Skeletal muscle satellite cell (primary cell): ENCODE measurements around the gene CFP. TPM values are rescaled to one million over a fixed set of nuclear protein-coding genes. Genes with fewer than 3 reads are reported as not detected.

Experiments used
- H3K27me3 ChIP-seq: 2 replicates; pipeline ENCODE4 v1.7.0; 2013; ENCODE audit warnings: low read length; ENCODE audit not compliant: control insufficient read depth, insufficient read depth
- H3K36me3 ChIP-seq: 2 replicates; pipeline ENCODE4 v1.7.0; 2013; ENCODE audit warnings: mild to moderate bottlenecking, control low read depth, low read length; ENCODE audit not compliant: insufficient read depth
- H3K4me1 ChIP-seq: 2 replicates; pipeline ENCODE4 v1.7.0; 2013; ENCODE audit warnings: low read length; ENCODE audit not compliant: control insufficient read depth, insufficient read depth
- H3K4me2 ChIP-seq: 2 replicates; pipeline ENCODE4 v1.7.0; 2013; ENCODE audit warnings: mild to moderate bottlenecking, low read length
- H3K4me3 ChIP-seq: 2 replicates; pipeline ENCODE4 v1.7.0; 2013; ENCODE audit warnings: low read length
- H3K9ac ChIP-seq: 2 replicates; pipeline ENCODE4 v1.7.0; 2013; ENCODE audit warnings: mild to moderate bottlenecking, low read depth, low read length, moderate library complexity
- H3K9me3 ChIP-seq: replicated peaks from 2 replicates; pipeline ENCODE4 v1.7.0; 2013; ENCODE audit warnings: mild to moderate bottlenecking, control low read depth, low read length
- small RNA-seq: library from RNA; depleted of rRNA; stranded (forward); fragments of <200 nt; gene quantifications from one replicate; pipeline ENCODE3, GENCODE V24; 2012

CFP gene

GRCh38 chrX:47579537-47579936 is 50.2 kb downstream of the CFP start:
- H3K9me3 ChIP-seq, result no peaks in the 10 kb centered on the region

GRCh38 chrX:47578692-47579091 is 51.0 kb downstream of the CFP start:
- H3K27me3 ChIP-seq, result no peaks in the 10 kb centered on the region
- no peaks in the 10 kb centered on the region for H3K9me3 ChIP-seq
- H3K4me1 ChIP-seq, result peaks cover 31% of the 10 kb centered on the region
- no peak overlapping the region for H3K4me2 ChIP-seq
- H3K36me3 ChIP-seq, result peaks cover 6% of the 10 kb centered on the region
- H3K4me3 ChIP-seq, result no peak overlapping the region
- H3K9ac ChIP-seq, result no peak overlapping the region

More at GRCh38 chrX:47579537-47579936, 50.2 kb downstream of the CFP start:
- H3K9ac ChIP-seq, result no peak overlapping the region
- peak overlapping the region; percentile 42 for H3K4me2 ChIP-seq
- no peak overlapping the region for H3K4me3 ChIP-seq
- H3K4me1 ChIP-seq, result peaks cover 32% of the 10 kb centered on the region
- H3K36me3 ChIP-seq, result peaks cover 8% of the 10 kb centered on the region
- H3K27me3 ChIP-seq, result no peaks in the 10 kb centered on the region

GRCh38 chrX:47577901-47578300 is 51.8 kb downstream of the CFP start:
- Histone ChIP-seq H3K9ac (no peak overlapping the region), H3K27me3 (no peaks in the 10 kb centered on the region), H3K4me3 (no peak overlapping the region), H3K36me3 (no peaks in the 10 kb centered on the region), H3K4me2 (no peak overlapping the region), H3K9me3 (no peaks in the 10 kb centered on the region), H3K4me1 (peaks cover 39% of the 10 kb centered on the region)

- Histone ChIP-seq H3K27me3 (no peaks in the 10 kb centered on the region), H3K9me3 (no peaks in the 10 kb centered on the region), H3K36me3 (peaks cover under 1% of the 10 kb centered on the region), H3K9ac (no peak overlapping the region), H3K4me3 (no peak overlapping the region), H3K4me1 (peaks cover 41% of the 10 kb centered on the region), H3K4me2 (no peak overlapping the region)
Observed at GRCh38 chrX:47577424-47577823, 52.3 kb downstream of the CFP start.

- H3K9ac ChIP-seq, result no peak overlapping the region
- H3K4me1 ChIP-seq, result peaks cover 35% of the 10 kb centered on the region
- H3K27me3 ChIP-seq, result no peaks in the 10 kb centered on the region
- H3K9me3 ChIP-seq, result no peaks in the 10 kb centered on the region
- peaks cover 11% of the 10 kb centered on the region for H3K36me3 ChIP-seq
- no peak overlapping the region for H3K4me3 ChIP-seq
- no peak overlapping the region for H3K4me2 ChIP-seq
Observed at GRCh38 chrX:47576021-47576898, 53.5 kb downstream of the CFP start.

- Histone ChIP-seq H3K9ac (no peak overlapping the region), H3K9me3 (no peaks in the 10 kb centered on the region), H3K4me1 (peaks cover 35% of the 10 kb centered on the region), H3K4me2 (no peak overlapping the region), H3K4me3 (no peak overlapping the region), H3K36me3 (peaks cover 16% of the 10 kb centered on the region), H3K27me3 (no peaks in the 10 kb centered on the region)
Observed at GRCh38 chrX:47574547-47575301, 55.0 kb downstream of the CFP start.

- Histone ChIP-seq H3K36me3 (peaks cover 17% of the 10 kb centered on the region), H3K27me3 (no peaks in the 10 kb centered on the region), H3K4me3 (no peak overlapping the region), H3K4me2 (no peak overlapping the region), H3K9ac (no peak overlapping the region), H3K4me1 (peaks cover 30% of the 10 kb centered on the region), H3K9me3 (no peaks in the 10 kb centered on the region)
Observed at GRCh38 chrX:47574076-47574546, 55.6 kb downstream of the CFP start.

GRCh38 chrX:47573341-47574075 is 56.2 kb downstream of the CFP start:
- no peak overlapping the region for H3K4me3 ChIP-seq

More at GRCh38 chrX:47573341-47574075, 56.2 kb downstream of the CFP start:
- peaks cover 24% of the 10 kb centered on the region for H3K4me1 ChIP-seq
- no peak overlapping the region for H3K4me2 ChIP-seq
- no peaks in the 10 kb centered on the region for H3K27me3 ChIP-seq
- H3K9ac ChIP-seq, result no peak overlapping the region
- peaks cover 21% of the 10 kb centered on the region for H3K36me3 ChIP-seq
- no peaks in the 10 kb centered on the region for H3K9me3 ChIP-seq

Small RNAs within 50 kb of the gene (small RNA-seq; reads per million reads assigned to genes)
- gene MIR4769, result not detected
